ENCODE measurements around the gene CC2D2B.
A peak's percentile ranks its signal among the peaks of the same experiment; 100 is the strongest.

Gene CC2D2B

GRCh38 chr10:96021332-96021731, 113.6 kb downstream of the CC2D2B start:
- TF ChIP-seq PAX5 (IDR thresholded peaks at IDR 0.05; ENCODE audit: insufficient read depth, low read length, severe bottlenecking) (no peak), POLR2AphosphoS5 (IDR thresholded peaks at IDR 0.05; ENCODE audit: low read depth, low read length) (no peak), TAF1 (IDR thresholded peaks at IDR 0.05; ENCODE audit: low read depth, low read length) (no peak), SPI1 (IDR thresholded peaks at IDR 0.05; ENCODE audit: low read depth, low read length) (no peak), POLR2A (IDR thresholded peaks at IDR 0.05; ENCODE audit: low read depth, low read length) (no peak), POU2F2 (IDR thresholded peaks at IDR 0.05; ENCODE audit: low read depth, low read length) (no peak)
- FAIRE-seq (no peak), DNase-seq (ENCODE audit: insufficient read length, low spot score) (no peak)

- FAIRE-seq = no peak
- DNase-seq (ENCODE audit: insufficient read length, low spot score) = no peak
- TF ChIP-seq SPI1 (IDR thresholded peaks at IDR 0.05; ENCODE audit: low read depth, low read length) (no peak), POLR2A (IDR thresholded peaks at IDR 0.05; ENCODE audit: low read depth, low read length) (no peak), PAX5 (IDR thresholded peaks at IDR 0.05; ENCODE audit: insufficient read depth, low read length, severe bottlenecking) (no peak), POLR2AphosphoS5 (IDR thresholded peaks at IDR 0.05; ENCODE audit: low read depth, low read length) (no peak), POU2F2 (IDR thresholded peaks at IDR 0.05; ENCODE audit: low read depth, low read length) (no peak), TAF1 (IDR thresholded peaks at IDR 0.05; ENCODE audit: low read depth, low read length) (no peak)
Measured at GRCh38 chr10:96022739-96023138, 115.0 kb downstream of the CC2D2B start.

DNA sequence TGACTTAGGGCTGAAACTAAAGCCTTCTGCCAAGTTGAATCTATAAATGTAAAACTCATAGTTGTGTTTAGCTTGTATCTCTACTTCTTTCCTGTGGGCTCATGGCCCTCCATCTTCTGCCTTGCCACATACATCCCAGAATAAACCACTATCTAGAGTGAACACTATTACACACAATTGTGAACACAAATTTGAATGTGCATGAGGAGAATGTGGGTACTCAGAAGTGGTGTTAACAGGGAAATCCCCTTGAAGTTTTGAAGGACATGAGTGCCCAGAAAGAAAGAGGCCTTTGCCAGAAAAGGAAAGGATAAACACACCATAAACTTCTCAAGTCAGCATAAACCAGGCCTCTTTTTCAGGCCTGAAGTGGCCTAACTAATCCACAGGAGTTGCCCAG, 115.4 kb downstream of the CC2D2B start:
- DNase-seq (ENCODE audit: insufficient read length, low spot score) (no peak), FAIRE-seq (peak; percentile 28)
- TF ChIP-seq POLR2A (IDR thresholded peaks at IDR 0.05; ENCODE audit: low read depth, low read length) (no peak), SPI1 (IDR thresholded peaks at IDR 0.05; ENCODE audit: low read depth, low read length) (no peak), PAX5 (IDR thresholded peaks at IDR 0.05; ENCODE audit: insufficient read depth, low read length, severe bottlenecking) (no peak), POLR2AphosphoS5 (IDR thresholded peaks at IDR 0.05; ENCODE audit: low read depth, low read length) (no peak), TAF1 (IDR thresholded peaks at IDR 0.05; ENCODE audit: low read depth, low read length) (no peak), POU2F2 (IDR thresholded peaks at IDR 0.05; ENCODE audit: low read depth, low read length) (no peak)

GRCh38 chr10:96025566-96025965, 117.8 kb downstream of the CC2D2B start:
- TF ChIP-seq SPI1 (IDR thresholded peaks at IDR 0.05; ENCODE audit: low read depth, low read length) = no peak
- no peak for TF ChIP-seq TAF1 (IDR thresholded peaks at IDR 0.05; ENCODE audit: low read depth, low read length)
- TF ChIP-seq POU2F2 (IDR thresholded peaks at IDR 0.05; ENCODE audit: low read depth, low read length) = no peak
- no peak for TF ChIP-seq POLR2A (IDR thresholded peaks at IDR 0.05; ENCODE audit: low read depth, low read length)
- no peak for TF ChIP-seq PAX5 (IDR thresholded peaks at IDR 0.05; ENCODE audit: insufficient read depth, low read length, severe bottlenecking)
- no peak for TF ChIP-seq POLR2AphosphoS5 (IDR thresholded peaks at IDR 0.05; ENCODE audit: low read depth, low read length)
- DNase-seq (ENCODE audit: insufficient read length, low spot score) = no peak
- peak; percentile 76 for FAIRE-seq

GRCh38 chr10:96034625-96035024, 126.8 kb downstream of the CC2D2B start:
- DNase-seq (ENCODE audit: insufficient read length, low spot score) (no peak), FAIRE-seq (peak; percentile 28)
- 0 out of 2 replicates have a peak, but pooled peaks have one; percentile 26 for TF ChIP-seq SPI1 (IDR thresholded peaks at IDR 0.05; ENCODE audit: low read depth, low read length)
- no peak for TF ChIP-seq POLR2AphosphoS5 (IDR thresholded peaks at IDR 0.05; ENCODE audit: low read depth, low read length)

DNA sequence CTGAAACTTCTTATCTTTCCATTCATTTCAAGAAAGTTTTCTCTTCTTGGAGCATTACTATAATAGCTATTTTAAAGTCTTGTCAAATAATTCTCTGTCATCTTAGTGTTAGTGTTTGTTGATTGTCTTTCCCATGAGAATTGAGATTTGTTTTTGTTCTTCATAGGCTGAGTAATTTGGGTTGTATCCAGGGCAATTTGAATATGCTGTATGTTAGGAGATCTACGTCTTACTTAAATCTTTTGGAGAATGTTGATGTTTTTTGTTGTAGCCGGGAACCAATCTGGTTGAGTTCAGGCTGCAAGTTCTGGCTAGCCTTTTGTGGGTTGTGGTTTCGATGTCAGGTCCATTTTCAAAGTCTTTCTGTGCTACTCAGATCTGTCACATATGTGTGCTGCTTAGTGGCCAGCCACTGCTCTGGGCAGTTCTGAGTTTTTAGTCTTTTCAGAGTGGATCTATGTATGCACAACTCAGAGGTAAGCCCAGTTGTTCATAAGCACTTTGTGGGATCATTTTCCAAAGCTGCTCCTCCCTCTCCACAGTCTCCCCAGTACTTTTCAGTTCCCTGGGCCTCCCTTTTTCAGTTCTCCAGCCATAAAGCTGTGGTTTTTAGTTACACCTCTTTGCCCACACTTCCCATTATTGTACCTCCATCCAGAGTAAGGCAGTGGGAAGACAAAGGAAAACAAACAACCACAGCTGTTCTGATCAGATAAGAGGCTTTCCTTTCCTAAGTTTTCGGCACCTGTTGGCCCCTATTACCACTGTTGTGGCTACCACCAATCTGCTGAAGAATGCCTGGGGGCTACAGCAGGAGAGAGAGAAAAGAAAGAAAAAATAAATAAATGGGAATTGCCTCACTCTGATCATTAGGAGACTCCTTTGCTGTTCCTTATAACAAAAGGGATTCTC, 131.0 kb downstream of the CC2D2B start:
- no peak for FAIRE-seq
- TF ChIP-seq POLR2A (IDR thresholded peaks at IDR 0.05; ENCODE audit: low read depth, low read length) (no peak), SPI1 (IDR thresholded peaks at IDR 0.05; ENCODE audit: low read depth, low read length) (no peak), POLR2AphosphoS5 (IDR thresholded peaks at IDR 0.05; ENCODE audit: low read depth, low read length) (no peak)
- DNase-seq (ENCODE audit: insufficient read length, low spot score) = no peak

DNA sequence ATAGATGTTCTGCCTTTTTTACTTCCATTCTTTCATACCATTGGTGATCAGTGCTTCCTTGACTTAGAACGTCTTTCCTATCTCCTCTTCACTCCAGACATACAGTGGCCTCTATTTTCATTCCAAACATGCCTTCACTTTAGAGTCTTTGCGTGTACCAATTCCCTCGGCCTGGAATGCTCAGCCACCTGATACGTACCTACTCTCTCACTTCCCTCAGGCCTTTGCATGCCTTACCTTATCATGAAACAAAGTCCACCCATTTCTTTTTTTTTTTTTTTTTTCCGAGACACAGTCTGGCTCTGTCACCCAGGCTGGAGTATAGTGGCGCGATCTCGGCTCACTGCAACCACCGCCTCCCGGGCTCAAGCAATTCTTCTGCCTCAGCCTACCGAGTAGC, 133.4 kb downstream of the CC2D2B start:
- TF ChIP-seq POU2F2 (IDR thresholded peaks at IDR 0.05; ENCODE audit: low read depth, low read length) (no peak), PAX5 (IDR thresholded peaks at IDR 0.05; ENCODE audit: insufficient read depth, low read length, severe bottlenecking) (no peak), POLR2A (IDR thresholded peaks at IDR 0.05; ENCODE audit: low read depth, low read length) (no peak), SPI1 (IDR thresholded peaks at IDR 0.05; ENCODE audit: low read depth, low read length) (no peak), TAF1 (IDR thresholded peaks at IDR 0.05; ENCODE audit: low read depth, low read length) (no peak), POLR2AphosphoS5 (IDR thresholded peaks at IDR 0.05; ENCODE audit: low read depth, low read length) (no peak)
- no peak for DNase-seq (ENCODE audit: insufficient read length, low spot score)
- no peak for FAIRE-seq

GRCh38 chr10:96043033-96043892, 135.5 kb downstream of the CC2D2B start, which contains the start of gene CCNJ:
Gene CCNJ, plus strand, starts transcription at chr10:96043583. Its CDS starts 811 bp downstream, at chr10:96044394.
- TF ChIP-seq TAF1 (IDR thresholded peaks at IDR 0.05; ENCODE audit: low read depth, low read length) (0 out of 2 replicates have a peak, but pooled peaks have one; percentile 28), POLR2A (IDR thresholded peaks at IDR 0.05; ENCODE audit: low read depth, low read length) (peak; percentile 58; the same call in 1 of the 2 replicates), SPI1 (IDR thresholded peaks at IDR 0.05; ENCODE audit: low read depth, low read length) (no peak), PAX5 (IDR thresholded peaks at IDR 0.05; ENCODE audit: insufficient read depth, low read length, severe bottlenecking) (no peak), POLR2AphosphoS5 (IDR thresholded peaks at IDR 0.05; ENCODE audit: low read depth, low read length) (peak; percentile 7; the same call in 1 of the 2 replicates)
- peak; percentile 96 for FAIRE-seq
- DNase-seq (ENCODE audit: insufficient read length, low spot score) = peak; percentile 95
